HG03520 (cell line): ENCODE measurements around the gene IL17RE.
"Not testable (repeated sequence)": the region's sequence is repeated elsewhere in the genome, so short reads cannot be mapped to it uniquely, and the experiment has no call there.

ENCODE experiments used
- ATAC-seq: cut with Tn5 transposase; IDR thresholded peaks from one replicate; pipeline ENCODE4 v1.9.1; 2021; ENCODE audit warnings: mild to moderate bottlenecking, moderate library complexity; ENCODE audit not compliant: unreplicated experiment

Gene IL17RE

DNA sequence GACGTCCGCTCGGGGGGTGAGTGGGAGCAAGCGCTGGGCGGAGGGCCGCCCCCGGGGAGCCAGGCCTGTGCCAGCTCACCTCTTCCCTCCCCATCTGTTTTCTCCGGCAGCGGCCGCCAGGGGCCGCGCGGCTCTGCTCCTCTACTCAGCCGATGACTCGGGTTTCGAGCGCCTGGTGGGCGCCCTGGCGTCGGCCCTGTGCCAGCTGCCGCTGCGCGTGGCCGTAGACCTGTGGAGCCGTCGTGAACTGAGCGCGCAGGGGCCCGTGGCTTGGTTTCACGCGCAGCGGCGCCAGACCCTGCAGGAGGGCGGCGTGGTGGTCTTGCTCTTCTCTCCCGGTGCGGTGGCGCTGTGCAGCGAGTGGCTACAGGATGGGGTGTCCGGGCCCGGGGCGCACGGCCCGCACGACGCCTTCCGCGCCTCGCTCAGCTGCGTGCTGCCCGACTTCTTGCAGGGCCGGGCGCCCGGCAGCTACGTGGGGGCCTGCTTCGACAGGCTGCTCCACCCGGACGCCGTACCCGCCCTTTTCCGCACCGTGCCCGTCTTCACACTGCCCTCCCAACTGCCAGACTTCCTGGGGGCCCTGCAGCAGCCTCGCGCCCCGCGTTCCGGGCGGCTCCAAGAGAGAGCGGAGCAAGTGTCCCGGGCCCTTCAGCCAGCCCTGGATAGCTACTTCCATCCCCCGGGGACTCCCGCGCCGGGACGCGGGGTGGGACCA, 30.4 kb downstream of the IL17RE start:
- peak; percentile 67 for ATAC-seq

- ATAC-seq, result peak; percentile 82
These were observed 31.1 kb downstream of the IL17RE start, which contains the start of gene CRELD1 for GRCh38 chr3:9933561-9934234. Gene CRELD1 (plus strand): TSS chr3:9933834. CDS start chr3:9934439, 605 bp downstream.

DNA sequence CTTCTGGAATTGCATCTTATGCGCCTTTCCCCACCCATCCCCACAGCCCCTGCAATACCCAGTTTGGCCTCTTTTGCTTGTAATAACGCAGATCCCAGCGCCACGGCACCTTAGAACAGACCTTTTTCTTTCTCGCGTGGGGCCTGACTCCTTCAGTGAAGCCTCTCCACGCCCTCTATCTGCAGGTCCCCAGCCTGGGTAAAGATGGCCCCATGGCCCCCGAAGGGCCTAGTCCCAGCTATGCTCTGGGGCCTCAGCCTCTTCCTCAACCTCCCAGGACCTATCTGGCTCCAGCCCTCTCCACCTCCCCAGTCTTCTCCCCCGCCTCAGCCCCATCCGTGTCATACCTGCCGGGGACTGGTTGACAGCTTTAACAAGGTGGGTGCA, 31.6 kb downstream of the IL17RE start:
- ATAC-seq, result no peak

- no peak for ATAC-seq
These were observed 32.3 kb downstream of the IL17RE start for GRCh38 chr3:9934993-9935392.

- no peak for ATAC-seq
These were observed 33.4 kb downstream of the IL17RE start for GRCh38 chr3:9935966-9936510.

DNA sequence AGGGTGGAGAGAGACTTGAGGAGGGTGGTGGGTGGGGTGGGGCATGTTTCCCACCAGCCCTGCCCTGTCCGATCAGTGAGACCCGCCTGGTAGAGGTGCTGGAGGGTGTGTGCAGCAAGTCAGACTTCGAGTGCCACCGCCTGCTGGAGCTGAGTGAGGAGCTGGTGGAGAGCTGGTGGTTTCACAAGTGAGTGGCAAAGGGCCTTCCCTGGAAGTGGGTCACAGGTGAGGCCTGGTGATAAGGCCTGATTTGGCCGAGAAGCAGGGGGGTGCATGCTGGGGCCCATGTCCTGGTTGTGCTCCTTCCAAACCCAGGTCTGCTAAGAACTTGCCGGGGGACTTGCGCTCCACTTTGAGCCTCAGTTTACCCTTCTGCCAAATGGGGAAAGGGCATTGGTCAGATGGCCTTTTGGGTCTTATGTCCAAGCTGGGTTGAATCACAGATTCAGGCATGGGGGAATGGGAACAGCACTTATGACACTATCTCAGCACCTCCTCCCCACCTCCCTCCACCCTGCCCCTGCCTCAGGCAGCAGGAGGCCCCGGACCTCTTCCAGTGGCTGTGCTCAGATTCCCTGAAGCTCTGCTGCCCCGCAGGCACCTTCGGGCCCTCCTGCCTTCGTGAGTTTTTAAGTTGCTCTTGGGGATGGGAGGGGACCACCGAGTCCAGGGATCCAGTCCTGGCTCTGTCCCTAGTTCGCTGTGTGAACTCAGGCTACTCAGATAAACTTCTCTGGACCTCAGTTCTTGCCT, 35.0 kb downstream of the IL17RE start:
- ATAC-seq, result no peak

DNA sequence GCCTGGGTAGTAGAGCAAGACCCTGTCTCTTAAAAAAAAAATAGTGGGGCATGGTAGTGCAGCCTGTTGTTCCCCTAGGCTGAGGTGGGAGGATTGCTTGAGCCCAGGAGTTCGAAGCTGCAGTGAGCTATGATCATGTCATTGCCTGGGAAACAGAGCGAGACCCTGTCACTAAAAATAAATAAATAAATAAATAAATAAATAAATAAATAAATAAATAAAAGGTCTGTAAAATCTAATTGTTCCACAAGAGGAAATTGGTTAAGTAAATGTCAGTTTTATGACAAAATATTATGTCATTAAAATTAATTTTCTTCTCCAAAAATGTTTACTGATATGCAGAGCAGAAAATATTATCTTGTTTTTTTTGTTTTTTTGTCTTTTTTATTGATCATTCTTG, 36.3 kb downstream of the IL17RE start:
- ATAC-seq, result no peak

GRCh38 chr3:9939906-9940305, 37.3 kb downstream of the IL17RE start:
- not testable (repeated sequence) for ATAC-seq

DNA sequence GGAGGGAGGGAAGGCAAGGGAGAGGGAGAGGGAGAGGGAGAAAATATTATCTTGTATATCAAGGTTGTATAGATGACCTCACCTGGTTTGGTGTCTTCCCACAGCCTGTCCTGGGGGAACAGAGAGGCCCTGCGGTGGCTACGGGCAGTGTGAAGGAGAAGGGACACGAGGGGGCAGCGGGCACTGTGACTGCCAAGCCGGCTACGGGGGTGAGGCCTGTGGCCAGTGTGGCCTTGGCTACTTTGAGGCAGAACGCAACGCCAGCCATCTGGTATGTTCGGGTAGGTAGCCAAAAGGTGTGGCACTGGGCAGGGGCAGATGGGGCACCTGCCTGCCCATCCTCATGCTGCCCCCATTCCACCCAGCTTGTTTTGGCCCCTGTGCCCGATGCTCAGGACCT, 38.1 kb downstream of the IL17RE start:
- ATAC-seq, result no peak

DNA sequence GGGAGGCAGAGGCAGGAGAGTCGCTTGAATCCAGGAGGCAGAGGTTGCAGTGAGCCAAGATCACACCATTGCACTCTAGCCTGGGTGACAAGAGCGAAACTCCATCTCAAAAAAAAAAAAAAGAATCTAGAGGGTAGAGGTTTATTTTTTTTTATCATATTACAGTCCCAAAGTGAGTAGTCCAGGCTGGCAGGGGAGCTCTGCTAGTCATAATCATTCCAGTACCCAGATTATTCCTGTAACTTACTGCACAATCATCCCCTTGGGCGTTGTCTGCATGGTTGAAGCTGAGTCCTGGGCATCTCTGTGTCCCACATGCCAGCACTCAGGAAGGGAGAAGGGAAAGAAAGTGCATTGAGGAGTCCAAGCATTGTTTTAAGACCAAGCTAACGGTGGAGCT, 39.5 kb downstream of the IL17RE start:
- ATAC-seq, result no peak

GRCh38 chr3:9942934-9943690, 40.5 kb downstream of the IL17RE start:
- ATAC-seq, result no peak

DNA sequence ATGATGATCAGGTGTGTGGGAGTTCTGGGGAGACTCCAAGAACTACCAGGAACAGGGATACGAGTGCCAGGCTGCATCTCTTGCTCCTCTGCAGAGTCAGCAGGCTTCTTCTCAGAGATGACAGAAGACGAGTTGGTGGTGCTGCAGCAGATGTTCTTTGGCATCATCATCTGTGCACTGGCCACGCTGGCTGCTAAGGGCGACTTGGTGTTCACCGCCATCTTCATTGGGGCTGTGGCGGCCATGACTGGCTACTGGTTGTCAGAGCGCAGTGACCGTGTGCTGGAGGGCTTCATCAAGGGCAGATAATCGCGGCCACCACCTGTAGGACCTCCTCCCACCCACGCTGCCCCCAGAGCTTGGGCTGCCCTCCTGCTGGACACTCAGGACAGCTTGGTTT, 41.6 kb downstream of the IL17RE start:
- no peak for ATAC-seq

DNA sequence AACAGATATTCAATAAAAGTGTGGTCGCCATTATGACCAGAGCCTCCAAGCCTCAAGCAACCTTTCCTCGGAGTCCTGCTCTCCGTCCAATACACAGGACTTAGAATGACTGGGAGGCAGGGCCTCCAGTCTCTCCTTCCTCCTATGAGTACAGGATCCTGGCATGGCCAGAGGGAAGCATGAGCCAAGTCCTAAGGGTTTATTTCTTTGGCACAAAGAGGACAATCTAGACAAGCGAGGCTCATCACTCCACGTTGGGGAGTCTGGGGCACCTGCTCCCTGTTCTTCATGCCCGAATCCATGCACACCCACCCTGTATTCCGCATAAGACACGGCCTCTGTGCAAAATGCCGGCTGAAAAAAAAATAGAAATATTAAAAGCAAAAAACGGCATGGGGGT, 42.7 kb downstream of the IL17RE start:
- ATAC-seq, result no peak

DNA sequence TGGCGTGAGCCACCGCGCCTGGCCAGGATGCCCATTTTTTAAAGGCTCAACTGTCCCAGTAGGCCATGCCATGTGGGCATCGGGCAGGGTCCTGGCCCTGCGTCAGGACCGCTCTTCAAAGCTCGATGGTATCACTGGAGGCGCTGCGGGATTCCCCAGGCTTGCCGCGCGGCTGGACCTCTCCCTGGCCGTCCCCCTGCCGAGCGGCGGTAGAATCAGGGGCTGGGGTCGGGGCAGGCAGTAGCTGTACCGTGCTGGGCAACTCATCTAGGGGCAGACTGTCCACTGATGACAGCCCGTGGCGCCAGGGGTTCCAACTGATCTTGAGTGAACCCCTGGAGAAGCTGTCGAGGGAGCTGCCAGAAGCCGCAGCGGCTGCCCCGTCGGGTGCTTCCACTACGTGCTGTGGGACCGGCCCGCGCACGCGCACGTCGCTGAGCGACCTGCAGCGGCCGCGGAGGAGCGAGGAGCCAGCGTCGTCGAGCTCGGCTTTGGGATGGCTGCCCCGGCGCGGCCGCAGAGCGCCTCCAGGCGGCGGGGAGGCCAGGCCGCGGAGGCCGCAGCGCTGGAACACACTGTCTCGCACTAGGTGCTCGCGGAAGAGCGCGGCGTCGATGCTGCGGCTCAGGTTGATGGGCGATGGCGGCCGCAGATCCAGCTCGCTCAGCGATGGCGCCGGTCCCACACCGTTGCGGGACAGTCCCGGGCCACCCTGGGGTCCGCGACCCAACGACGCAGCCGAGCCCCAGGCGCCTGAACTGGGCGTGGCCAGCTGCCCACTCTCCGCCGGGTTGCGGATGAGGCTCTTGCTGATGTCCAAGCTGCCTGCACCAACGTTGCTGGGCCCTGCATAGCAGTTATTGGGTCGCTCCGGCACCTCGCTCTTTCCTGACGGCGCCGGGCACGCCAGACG, 43.7 kb downstream of the IL17RE start:
- no peak for ATAC-seq

DNA sequence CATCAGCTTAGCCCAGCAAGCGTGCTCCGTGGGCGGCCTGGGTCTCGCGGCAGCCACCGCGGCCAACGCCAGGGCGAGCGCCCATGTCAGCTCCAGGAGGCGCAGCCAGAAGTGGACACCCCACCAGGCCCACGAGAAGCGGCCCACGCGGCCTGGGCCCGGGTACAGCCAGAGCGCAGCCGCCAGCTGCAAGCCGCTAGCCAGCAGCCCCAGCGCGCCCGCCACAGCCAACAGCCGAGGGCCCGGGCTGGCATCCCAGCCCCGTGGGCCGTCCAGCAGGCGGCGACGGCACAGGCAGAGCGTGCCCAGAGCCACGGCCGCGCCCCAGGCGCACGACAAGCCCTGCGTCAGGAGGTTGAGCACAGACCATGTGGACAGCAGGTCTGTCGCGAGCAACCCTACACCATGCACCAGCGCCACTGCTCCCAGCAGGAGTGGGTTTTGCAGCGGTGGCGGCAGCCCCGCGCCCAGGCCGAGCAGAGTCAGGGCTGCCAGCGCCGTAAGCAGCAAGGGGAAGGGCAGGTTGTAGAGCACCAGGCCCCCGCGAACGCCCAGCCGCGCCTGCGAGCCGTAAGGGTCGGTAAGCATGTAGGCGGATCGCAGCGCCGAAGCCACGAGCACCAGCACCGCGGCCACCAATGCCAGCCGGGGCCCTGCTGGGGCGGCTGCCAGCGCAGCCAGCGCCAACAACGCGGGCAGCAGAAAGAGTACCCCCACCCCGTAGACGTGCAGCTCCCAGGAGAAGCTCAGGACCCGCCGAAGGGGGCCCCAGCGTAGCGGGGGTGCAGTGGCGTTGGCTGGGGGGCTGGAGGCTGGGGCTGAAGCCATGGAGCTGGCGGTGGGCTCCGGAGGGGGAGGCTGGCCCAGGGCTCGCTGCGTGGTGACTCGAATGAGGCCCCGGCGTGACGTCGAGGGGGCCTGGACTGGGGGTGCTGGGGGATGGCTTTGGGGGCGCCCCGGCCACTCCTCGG, 44.7 kb downstream of the IL17RE start:
- no peak for ATAC-seq

GRCh38 chr3:9948586-9948985, 45.9 kb downstream of the IL17RE start:
- ATAC-seq, result no peak

DNA sequence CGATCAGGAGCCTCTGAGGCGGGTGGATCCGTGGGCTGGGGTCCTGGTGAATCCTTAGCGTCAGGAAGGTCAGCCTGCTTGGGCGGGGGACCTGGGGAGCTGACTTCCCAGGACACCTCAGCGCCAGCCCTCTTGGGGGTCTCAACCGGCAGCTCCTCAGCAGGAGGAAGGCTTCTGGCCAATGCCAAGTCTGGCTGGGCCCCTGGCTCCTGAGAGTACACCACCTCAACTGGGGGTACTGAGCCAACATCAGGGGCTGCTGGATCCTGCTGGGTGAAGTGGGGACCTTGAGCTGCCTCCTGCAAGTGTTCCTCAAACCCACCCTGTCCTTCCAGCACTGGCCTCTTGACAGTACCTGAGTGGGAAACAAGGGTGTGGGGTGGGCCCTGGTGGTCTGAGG, 46.5 kb downstream of the IL17RE start:
- ATAC-seq, result no peak

DNA sequence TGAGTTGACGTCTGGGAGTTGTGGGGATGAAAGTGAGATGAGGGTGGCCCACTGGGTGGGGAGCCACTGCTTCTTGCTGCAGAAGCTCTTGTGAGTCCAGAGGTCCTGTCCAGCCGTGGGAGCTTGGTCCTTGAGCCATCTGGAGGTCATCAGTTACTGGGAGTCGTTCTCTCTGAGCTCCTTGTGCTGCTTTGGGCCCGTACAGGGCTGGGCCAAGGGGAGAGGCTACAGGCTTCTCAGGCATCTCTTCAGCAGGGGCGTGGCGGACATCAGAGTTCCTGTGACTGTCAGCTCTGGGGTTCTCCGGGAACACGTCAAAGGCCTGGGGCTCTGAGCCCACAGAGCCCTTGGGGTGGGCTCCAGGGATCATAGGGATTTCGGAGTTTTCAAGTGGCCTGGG, 47.0 kb downstream of the IL17RE start:
- ATAC-seq, result no peak

- no peak for ATAC-seq
These were observed 48.5 kb downstream of the IL17RE start for GRCh38 chr3:9951126-9951525.
